ENCODE results near the gene IFT81. TPM values are rescaled to one million over a fixed set of nuclear protein-coding genes. Genes with fewer than 3 reads are reported as not detected.

Gene IFT81
- total and polyA plus RNA-seq, 4 experiments from 2014 or later = 0.57 to 1.3 (median 1.2) TPM

- POLR2A ChIA-PET (ENCODE audit: partially characterized antibody) = interaction anchor here (0.9 kb wide), 1 partner anchor 14 kb away, joined by 3 read pairs; the partner anchor contains the start of gene ATP2A2
- H3K36me3 Mint-ChIP-seq = no peaks in the 10 kb centered on the region
- CTCF ChIA-PET (ENCODE audit: partially characterized antibody) = no interaction called here
- H3K4me3 Mint-ChIP-seq = no peak overlapping the region
- no peak for DNase-seq
- no peaks in the 10 kb centered on the region for H3K27me3 ChIP-seq (ENCODE audit: insufficient read depth, low read length)
- H3K9me3 Mint-ChIP-seq = peaks cover 0 to 2% (median 0%) of the 10 kb centered on the region in 8 donors
- H3K9me3 ChIP-seq (ENCODE audit: control insufficient read depth in 1 of 2, low read length in 2 of 2) = no peaks in the 10 kb centered on the region
- H3K36me3 ChIP-seq (ENCODE audit: insufficient read depth, low read length) = no peaks in the 10 kb centered on the region
- no peak overlapping the region for H3K27ac Mint-ChIP-seq
- no peak overlapping the region for H3K27ac ChIP-seq (ENCODE audit: low read depth, low read length)
- intact Hi-C loops (cut with micrococcal nuclease) = no loop called here
- peaks cover 9 to 12% of the 10 kb centered on the region in 2 donors for H3K27me3 Mint-ChIP-seq
- no peaks in the 10 kb centered on the region for H3K4me1 ChIP-seq (ENCODE audit: insufficient read depth, low read length)
- H3K4me1 Mint-ChIP-seq = no peaks in the 10 kb centered on the region
- no peak overlapping the region for H3K4me3 ChIP-seq (ENCODE audit: low read length in 2 of 2)
Observed at GRCh38 chr12:110266980-110267620, 142.9 kb downstream of the IFT81 start.

Other genes starting within 250 kb of the IFT81 start
- 10 to 100 TPM; 24.0 TPM for gene GLTP, start 243.8 kb upstream of the IFT81 start, total RNA-seq
- gene GLTP, start 243.8 kb upstream of the IFT81 start, polyA plus RNA-seq = 10 to 100 TPM; 23.6 to 48.1 TPM
- 10 to 100 TPM; 41.4 to 45.0 TPM for gene TCHP, start 224.1 kb upstream of the IFT81 start, total RNA-seq
- 10 to 100 TPM in 1 of 2 donors, 1 to 10 TPM in 1; 3.0 to 15.7 TPM for gene TCHP, start 224.1 kb upstream of the IFT81 start, polyA plus RNA-seq
- 100 to 1,000 TPM; 133 to 149 TPM for gene GIT2, start 128.0 kb upstream of the IFT81 start, total RNA-seq
- gene GIT2, start 128.0 kb upstream of the IFT81 start, polyA plus RNA-seq = 100 to 1,000 TPM in 1 of 2 donors, 10 to 100 TPM in 1; 83.1 to 104 TPM
- gene ANKRD13A, start 124.9 kb upstream of the IFT81 start, total RNA-seq = 10 to 100 TPM; 99.5 to 99.7 TPM
- 10 to 100 TPM; 66.6 to 67.0 TPM for gene ANKRD13A, start 124.9 kb upstream of the IFT81 start, polyA plus RNA-seq
- gene C12orf76, start 75.8 kb upstream of the IFT81 start, total RNA-seq = 10 to 100 TPM; 26.4 to 33.5 TPM
- gene C12orf76, start 75.8 kb upstream of the IFT81 start, polyA plus RNA-seq = 10 to 100 TPM; 16.4 to 17.5 TPM
- gene ATP2A2, start 156.9 kb downstream of the IFT81 start, total RNA-seq = 10 to 100 TPM; 90.4 to 91.0 TPM
- 1 to 10 TPM; 1.8 to 5.5 TPM for gene ATP2A2, start 156.9 kb downstream of the IFT81 start, polyA plus RNA-seq

Measured in CD4-positive, alpha-beta memory T cell (primary cell).